Measurements from ENCODE around the gene AFAP1L1. TPM values are rescaled to one million over a fixed set of nuclear protein-coding genes. Genes with fewer than 3 reads are reported as not detected.

The AFAP1L1 gene
- polyA plus RNA-seq, 1 experiment: 1.3 TPM

GRCh38 chr5:149364719-149365118, 93.1 kb downstream of the AFAP1L1 start:
- ChIA-PET CTCF (interaction anchor here (0.6 to 17.0 kb wide), 3 partner anchors 9 to 141 kb away, joined by 3 to 289 read pairs (median 3); no protein-coding TSS in a partner anchor), POLR2A (no interaction called here)

GRCh38 chr5:149365418-149365817, 93.8 kb downstream of the AFAP1L1 start:
- CTCF ChIA-PET: interaction anchor here (1.1 to 17.0 kb wide), 8 partner anchors 11 to 201 kb away, joined by 3 to 289 read pairs (median 38); partner anchors contain the start of genes GRPEL2, IL17B and PCYOX1L
- Histone ChIP-seq H3K27me3 (ENCODE audit: control insufficient read depth, insufficient read depth, low read length) (no peaks in the 10 kb centered on the region), H3K4me3 (ENCODE audit: low read depth, low read length) (no peak overlapping the region), H3K36me3 (ENCODE audit: control insufficient read depth, insufficient read depth, low read length) (no peaks in the 10 kb centered on the region; the same call in 1 of the 2 replicates)
- DNase-seq (ENCODE audit: low read depth): no peak
- POLR2A ChIA-PET: no interaction called here
- TF ChIP-seq CTCF (IDR thresholded peaks at IDR 0.05; ENCODE audit: insufficient read depth, low read depth, low read length): no peak

More at GRCh38 chr5:149364719-149365118, 93.1 kb downstream of the AFAP1L1 start:
- TF ChIP-seq CTCF (IDR thresholded peaks at IDR 0.05; ENCODE audit: insufficient read depth, low read depth, low read length): no peak
- Histone ChIP-seq H3K4me3 (ENCODE audit: low read depth, low read length) (no peak overlapping the region), H3K27me3 (ENCODE audit: control insufficient read depth, insufficient read depth, low read length) (no peaks in the 10 kb centered on the region), H3K36me3 (ENCODE audit: control insufficient read depth, insufficient read depth, low read length) (no peaks in the 10 kb centered on the region; the same call in 1 of the 2 replicates)
- no peak for DNase-seq (ENCODE audit: low read depth)

GRCh38 chr5:149366169-149366729, 94.6 kb downstream of the AFAP1L1 start:
- Histone ChIP-seq H3K27me3 (ENCODE audit: control insufficient read depth, insufficient read depth, low read length) (no peaks in the 10 kb centered on the region), H3K4me3 (ENCODE audit: low read depth, low read length) (no peak overlapping the region), H3K36me3 (ENCODE audit: control insufficient read depth, insufficient read depth, low read length) (no peaks in the 10 kb centered on the region; the same call in 1 of the 2 replicates)
- no peak for TF ChIP-seq CTCF (IDR thresholded peaks at IDR 0.05; ENCODE audit: insufficient read depth, low read depth, low read length)
- POLR2A ChIA-PET: no interaction called here
- no peak for DNase-seq (ENCODE audit: low read depth)
- CTCF ChIA-PET: interaction anchor here (0.6 to 17.0 kb wide), 16 partner anchors 12 to 609 kb away, joined by 3 to 289 read pairs (median 18); partner anchors contain the start of genes GRPEL2, IL17B and PCYOX1L

- ChIA-PET CTCF (interaction anchor here (0.6 to 17.0 kb wide), 35 partner anchors 10 to 460 kb away, joined by 3 to 289 read pairs (median 7); partner anchors contain the start of genes ARHGEF37, GRPEL2, IL17B and PCYOX1L), POLR2A (no interaction called here)
- DNase-seq (ENCODE audit: low read depth): no peak
- peak; percentile 91 for TF ChIP-seq CTCF (IDR thresholded peaks at IDR 0.05; ENCODE audit: insufficient read depth, low read depth, low read length)
- Histone ChIP-seq H3K36me3 (ENCODE audit: control insufficient read depth, insufficient read depth, low read length) (no peaks in the 10 kb centered on the region; the same call in 1 of the 2 replicates), H3K4me3 (ENCODE audit: low read depth, low read length) (no peak overlapping the region), H3K27me3 (ENCODE audit: control insufficient read depth, insufficient read depth, low read length) (no peaks in the 10 kb centered on the region)
These were observed 95.8 kb downstream of the AFAP1L1 start for GRCh38 chr5:149367249-149367971.
